Measurements from ENCODE around the gene HELQ. TPM values are rescaled to one million over a fixed set of nuclear protein-coding genes. Genes with fewer than 3 reads are reported as not detected.
A peak's percentile ranks its signal among the peaks of the same experiment; 100 is the strongest.
"Not testable (repeated sequence)": the region's sequence is repeated elsewhere in the genome, so short reads cannot be mapped to it uniquely, and the experiment has no call there.

HELQ gene
- total RNA-seq, 1 donor from 2014 or later: 7.4 TPM

GRCh38 chr4:83408908-83409307, 46.7 kb downstream of the HELQ start:
- FAIRE-seq: no peak
- Histone ChIP-seq H3K4me3 (ENCODE audit: low read depth, low read length) (no peak overlapping the region), H3K27me3 (ENCODE audit: control insufficient read depth, insufficient read depth, low read length) (no peaks in the 10 kb centered on the region), H3K36me3 (ENCODE audit: control insufficient read depth, insufficient read depth, low read length) (no peaks in the 10 kb centered on the region)
- no peak for TF ChIP-seq CTCF (IDR thresholded peaks at IDR 0.05; ENCODE audit: insufficient read depth, low read length, severe bottlenecking)
- no peak for DNase-seq (ENCODE audit: low read depth)

- Histone ChIP-seq H3K27me3 (ENCODE audit: control insufficient read depth, insufficient read depth, low read length) (no peaks in the 10 kb centered on the region), H3K4me3 (ENCODE audit: low read depth, low read length) (no peak overlapping the region), H3K36me3 (ENCODE audit: control insufficient read depth, insufficient read depth, low read length) (no peaks in the 10 kb centered on the region)
- FAIRE-seq (no peak), DNase-seq (ENCODE audit: low read depth) (no peak)
- TF ChIP-seq CTCF (IDR thresholded peaks at IDR 0.05; ENCODE audit: insufficient read depth, low read length, severe bottlenecking): no peak
These were observed 49.5 kb downstream of the HELQ start for GRCh38 chr4:83405844-83406816.

- not testable (repeated sequence) for FAIRE-seq; H3K27me3 ChIP-seq (ENCODE audit: control insufficient read depth, insufficient read depth, low read length); H3K4me3 ChIP-seq (ENCODE audit: low read depth, low read length); H3K36me3 ChIP-seq (ENCODE audit: control insufficient read depth, insufficient read depth, low read length); DNase-seq (ENCODE audit: low read depth)
These were observed 57.5 kb downstream of the HELQ start for GRCh38 chr4:83398158-83398557.

- H3K27me3 ChIP-seq (ENCODE audit: control insufficient read depth, insufficient read depth, low read length): no peaks in the 10 kb centered on the region
- TF ChIP-seq CTCF (IDR thresholded peaks at IDR 0.05; ENCODE audit: insufficient read depth, low read length, severe bottlenecking): no peak
- FAIRE-seq (no peak), DNase-seq (ENCODE audit: low read depth) (no peak)
- H3K4me3 ChIP-seq (ENCODE audit: low read depth, low read length): no peak overlapping the region
- no peaks in the 10 kb centered on the region for H3K36me3 ChIP-seq (ENCODE audit: control insufficient read depth, insufficient read depth, low read length)
These were observed 61.7 kb downstream of the HELQ start for GRCh38 chr4:83393908-83394307.

- DNase-seq (ENCODE audit: low read depth): no peak
- Histone ChIP-seq H3K36me3 (ENCODE audit: control insufficient read depth, insufficient read depth, low read length) (no peaks in the 10 kb centered on the region), H3K27me3 (ENCODE audit: control insufficient read depth, insufficient read depth, low read length) (no peaks in the 10 kb centered on the region), H3K4me3 (ENCODE audit: low read depth, low read length) (no peak overlapping the region)
- FAIRE-seq: no peak
- TF ChIP-seq CTCF (IDR thresholded peaks at IDR 0.05; ENCODE audit: insufficient read depth, low read length, severe bottlenecking): no peak
These were observed 63.1 kb downstream of the HELQ start for GRCh38 chr4:83392562-83392961.

- DNase-seq (ENCODE audit: low read depth) (no peak), FAIRE-seq (peak; percentile 64)
- Histone ChIP-seq H3K27me3 (ENCODE audit: control insufficient read depth, insufficient read depth, low read length) (no peaks in the 10 kb centered on the region), H3K36me3 (ENCODE audit: control insufficient read depth, insufficient read depth, low read length) (no peaks in the 10 kb centered on the region), H3K4me3 (ENCODE audit: low read depth, low read length) (no peak overlapping the region)
- TF ChIP-seq CTCF (IDR thresholded peaks at IDR 0.05; ENCODE audit: insufficient read depth, low read length, severe bottlenecking): no peak
These were observed 64.7 kb downstream of the HELQ start for GRCh38 chr4:83390944-83391343.

Measured in bronchial epithelial cell (primary cell).